ENCODE measurements around the gene PCDH1.

GRCh38 chr5:141808857-141809256, 69.4 kb downstream of the PCDH1 start:
- no peak for TF ChIP-seq CTCF (IDR thresholded peaks at IDR 0.05; ENCODE audit: insufficient read depth, low read depth, low read length)
- no peak for TF ChIP-seq EZH2 (IDR thresholded peaks at IDR 0.05; ENCODE audit: insufficient read depth, low read length)

Measured in astrocyte (in vitro differentiated cells and primary cell).